Neuronal stem cell (in vitro differentiated cells): ENCODE data around the gene APBB2.

Experiments
- DNase-seq: peaks from one replicate; pipeline ENCODE4 v3.0.0-alpha.2; 2013; ENCODE audit warnings: low spot score
- H2AFZ ChIP-seq: one replicate; pipeline ENCODE4 v1.6.1; 2013; ENCODE audit warnings: mild to moderate bottlenecking, low read length, inconsistent platforms
- H2AK5ac ChIP-seq: 2 replicates; pipeline ENCODE4 v1.6.1; 2013; ENCODE audit warnings: low read depth, mild to moderate bottlenecking, inconsistent platforms, low read length, moderate library complexity, mixed read lengths
- H2BK120ac ChIP-seq: 2 replicates; pipeline ENCODE4 v1.6.1; 2013; ENCODE audit warnings: low read depth, mild to moderate bottlenecking, inconsistent platforms, low read length, moderate library complexity, mixed read lengths
- H2BK12ac ChIP-seq: one replicate; pipeline ENCODE4 v1.6.1; 2013; ENCODE audit warnings: low read length, inconsistent platforms
- H2BK15ac ChIP-seq: 2 replicates; pipeline ENCODE4 v1.6.1; 2013; ENCODE audit warnings: mild to moderate bottlenecking, low read length, inconsistent platforms, mixed read lengths
- H2BK5ac ChIP-seq: one replicate; pipeline ENCODE4 v1.6.1; 2013; ENCODE audit warnings: inconsistent platforms, mild to moderate bottlenecking, low read length, moderate library complexity
- H3K14ac ChIP-seq: one replicate; pipeline ENCODE4 v1.6.1; 2013; ENCODE audit warnings: low read length, inconsistent platforms
- H3K18ac ChIP-seq: 2 replicates; pipeline ENCODE4 v1.6.1; 2013; ENCODE audit warnings: low read length, inconsistent platforms
- H3K23ac ChIP-seq: 2 replicates; pipeline ENCODE4 v1.6.1; 2013; ENCODE audit warnings: low read depth, mild to moderate bottlenecking, mixed read lengths, low read length, inconsistent platforms; ENCODE audit not compliant: poor library complexity
- H3K27ac ChIP-seq: replicated peaks from 3 replicates; pipeline ENCODE4 v1.5.1; 2013; ENCODE audit warnings: low read length, inconsistent platforms
- H3K27me3 ChIP-seq, 3 experiments: 2 replicates each; pipeline ENCODE4 v1.6.1; 2013; ENCODE audit warnings: low read length in 3 of 3, mild to moderate bottlenecking in 2 of 3, inconsistent platforms in 1 of 3, low read depth in 1 of 3, mixed read lengths in 1 of 3, moderate library complexity in 1 of 3; ENCODE audit not compliant: control insufficient read depth in 3 of 3, insufficient read depth in 3 of 3
- H3K36me3 ChIP-seq, 2 donors: replicated peaks in 1 of 2; 2 replicates each; pipeline ENCODE4 v1.6.1; 2013; ENCODE audit warnings: low read length in 2 of 2; ENCODE audit not compliant: control insufficient read depth in 2 of 2, insufficient read depth in 2 of 2
- H3K4ac ChIP-seq: 2 replicates; pipeline ENCODE4 v1.6.1; 2013; ENCODE audit warnings: inconsistent platforms, mild to moderate bottlenecking, low read length, moderate library complexity
- H3K4me1 ChIP-seq, 2 donors: 1 replicate in 1 of 2; 2 replicates in 1 of 2; pipeline ENCODE4 v1.6.1; 2013; ENCODE audit warnings: low read length in 2 of 2, low read depth in 1 of 2; ENCODE audit not compliant: control insufficient read depth in 2 of 2, insufficient read depth in 1 of 2
- H3K4me2 ChIP-seq: one replicate; pipeline ENCODE4 v1.6.1; 2013; ENCODE audit warnings: mild to moderate bottlenecking, low read length, inconsistent platforms; ENCODE audit not compliant: insufficient read depth, poor library complexity, severe bottlenecking
- H3K4me3 ChIP-seq, 2 donors: 2 replicates each; pipeline ENCODE4 v1.5.1; 2013; ENCODE audit warnings: low read length in 2 of 2, mild to moderate bottlenecking in 2 of 2, inconsistent platforms in 1 of 2, moderate library complexity in 1 of 2
- H3K79me1 ChIP-seq: one replicate; pipeline ENCODE4 v1.6.1; 2013; ENCODE audit warnings: low read depth, mild to moderate bottlenecking, inconsistent platforms, low read length, moderate library complexity
- H3K9ac ChIP-seq: one replicate; pipeline ENCODE4 v1.6.1; 2013; ENCODE audit warnings: mild to moderate bottlenecking, low read depth, low read length, inconsistent platforms; ENCODE audit not compliant: poor library complexity
- H3K9me3 ChIP-seq, 2 donors: replicated peaks in 1 of 2; 2 replicates each; pipeline versions ENCODE3 to v1.6.1; 2013; ENCODE audit warnings: low read length in 2 of 2, mild to moderate bottlenecking in 2 of 2, inconsistent platforms in 1 of 2, low read depth in 1 of 2, mixed read lengths in 1 of 2, moderate library complexity in 1 of 2; ENCODE audit not compliant: control insufficient read depth in 2 of 2, insufficient read depth in 1 of 2
- H4K8ac ChIP-seq: one replicate; pipeline ENCODE4 v1.6.1; 2013; ENCODE audit warnings: low read depth, mild to moderate bottlenecking, inconsistent platforms, low read length, moderate library complexity
- H4K91ac ChIP-seq: one replicate; pipeline ENCODE4 v1.6.1; 2013; ENCODE audit warnings: low read length, low read depth, mild to moderate bottlenecking, inconsistent platforms; ENCODE audit not compliant: poor library complexity
- WGBS, 2 donors: extraction: QIAGEN DNeasy Blood & Tissue Kit; methylation state at CpG; one replicate each; pipeline ENCODE4 v1.1.7; 2013; ENCODE audit warnings: missing lambda C conversion rate in 2 of 2, mixed read lengths in 1 of 2; ENCODE audit not compliant: insufficient read length in 2 of 2, insufficient replicate concordance in 1 of 2; ENCODE audit errors: extremely low coverage in 2 of 2; 5-methylcytosine and 5-hydroxymethylcytosine counted together

The APBB2 gene

DNA sequence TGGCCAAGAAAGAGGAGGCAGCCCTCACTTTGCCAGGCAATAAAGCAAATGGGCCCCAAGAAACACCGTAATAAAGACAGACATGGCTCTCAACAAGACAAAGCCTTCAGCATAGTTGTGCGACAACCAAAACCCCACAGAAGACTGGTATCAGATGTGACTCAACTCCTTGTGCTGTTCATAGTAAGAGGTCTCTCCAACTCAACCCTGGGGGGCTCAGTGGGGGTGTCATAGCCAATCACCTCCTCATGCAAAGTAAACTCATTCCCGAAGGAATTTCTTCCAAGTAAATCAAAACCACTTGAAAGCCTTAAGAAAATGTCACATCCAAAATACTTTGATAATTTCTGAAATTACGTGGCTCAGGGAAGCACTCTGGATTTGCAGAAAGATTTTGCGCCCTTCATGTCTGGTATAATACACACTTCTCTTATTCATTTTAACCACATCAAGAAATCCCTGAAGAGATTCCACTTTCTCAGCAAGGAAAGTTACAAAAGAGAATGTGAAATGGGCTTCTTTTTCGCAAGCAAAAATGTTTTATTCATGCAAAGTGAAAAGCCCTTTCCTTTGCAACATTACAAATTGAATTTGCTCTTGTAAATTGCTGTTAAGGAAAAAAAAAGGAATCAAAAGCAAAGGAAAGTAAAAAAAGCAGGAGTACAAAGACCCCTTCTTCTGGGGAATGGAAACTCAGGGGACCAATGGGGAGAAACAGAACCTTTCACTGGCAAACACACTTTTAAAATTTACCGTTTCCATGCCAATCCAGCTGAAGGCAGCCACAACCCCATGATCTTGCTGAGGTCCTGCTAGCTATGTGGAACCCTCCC, 327.2 kb downstream of the APBB2 start:
- no peak overlapping the region for H3K4me3 ChIP-seq
- no CpG with 5 or more reads among the region's 7 CpGs for WGBS, 2 donors
- no peak overlapping the region for H3K27ac ChIP-seq

DNA sequence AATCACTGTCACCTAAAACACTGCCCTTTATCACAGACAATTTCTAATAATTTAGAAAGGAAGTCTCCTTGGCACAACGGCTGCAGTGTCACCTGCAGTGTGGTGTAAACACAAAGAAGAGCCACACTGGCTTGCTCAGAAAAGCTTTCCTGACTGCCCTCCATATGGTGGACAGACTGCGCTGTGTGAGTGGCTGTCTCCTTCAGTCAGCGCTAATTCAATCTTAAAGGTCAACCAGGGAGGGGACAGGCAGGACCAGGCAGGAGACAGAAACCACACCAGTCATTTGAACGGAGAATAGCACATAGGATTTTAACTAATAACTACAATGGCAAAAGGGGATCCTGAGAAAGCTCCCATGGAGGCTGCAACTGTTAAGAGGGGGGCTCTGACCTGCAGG, 332.5 kb downstream of the APBB2 start:
- H3K36me3 ChIP-seq = no peaks in the 10 kb centered on the region
- no peak overlapping the region for H2BK12ac ChIP-seq
- no peak overlapping the region for H2BK120ac ChIP-seq
- no peak overlapping the region for H2AK5ac ChIP-seq
- DNase-seq = no peak
- no peak overlapping the region for H3K4me3 ChIP-seq
- no peaks in the 10 kb centered on the region for H3K9me3 ChIP-seq
- H3K18ac ChIP-seq = no peak overlapping the region
- no peak overlapping the region for H2BK5ac ChIP-seq
- peak overlapping the region; percentile 24 for H2AFZ ChIP-seq
- no peak overlapping the region for H3K27ac ChIP-seq
- peaks cover 0 to 3% (median 0%) of the 10 kb centered on the region in 3 experiments for H3K27me3 ChIP-seq
- no peak overlapping the region for H4K91ac ChIP-seq
- WGBS, 2 donors = no CpG with 5 or more reads among the region's 4 CpGs
- H3K4me2 ChIP-seq = no peak overlapping the region
- no peak overlapping the region for H4K8ac ChIP-seq
- peaks cover 0 to 4% of the 10 kb centered on the region in 2 donors for H3K4me1 ChIP-seq
- H3K4ac ChIP-seq = no peak overlapping the region
- no peak overlapping the region for H3K23ac ChIP-seq
- H3K79me1 ChIP-seq = no peaks in the 10 kb centered on the region
- H3K9ac ChIP-seq = no peak overlapping the region
- H3K14ac ChIP-seq = no peak overlapping the region
- no peak overlapping the region for H2BK15ac ChIP-seq

More for the DNA sequence above, 327.2 kb downstream of the APBB2 start:
- Histone ChIP-seq H2BK5ac (no peak overlapping the region), H2AK5ac (no peak overlapping the region), H3K23ac (no peak overlapping the region), H4K8ac (no peak overlapping the region), H3K27me3 (no peaks in the 10 kb centered on the region), H3K4ac (no peak overlapping the region), H3K4me2 (no peak overlapping the region), H3K18ac (no peak overlapping the region), H3K14ac (no peak overlapping the region), H2BK120ac (no peak overlapping the region), H2BK12ac (no peak overlapping the region), H3K4me1 (peaks cover 0 to 3% of the 10 kb centered on the region in 2 donors), H3K79me1 (no peaks in the 10 kb centered on the region), H4K91ac (no peak overlapping the region), H3K36me3 (no peaks in the 10 kb centered on the region), H3K9ac (no peak overlapping the region), H2AFZ (peak overlapping the region; percentile 12), H2BK15ac (no peak overlapping the region), H3K9me3 (no peaks in the 10 kb centered on the region)
- DNase-seq = no peak

DNA sequence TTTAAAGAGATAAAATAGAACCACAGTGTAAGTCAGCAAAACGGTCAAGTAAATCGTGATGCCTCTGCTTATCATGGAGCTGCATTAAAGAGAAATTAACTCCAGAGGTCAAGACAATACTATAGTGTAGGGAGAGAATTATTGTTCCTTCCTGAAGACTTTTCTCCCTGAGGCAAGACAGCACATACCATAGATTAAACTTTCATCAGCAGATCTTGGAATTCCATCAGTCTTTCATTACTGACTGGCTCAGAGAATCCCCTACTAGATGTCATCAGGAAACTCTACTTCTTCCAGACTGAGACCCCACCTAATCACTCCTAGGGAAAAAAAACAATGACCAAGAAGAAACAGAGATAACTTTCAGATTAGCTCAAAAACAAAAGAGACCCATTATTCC, 333.2 kb downstream of the APBB2 start:
- no CpG with 5 or more reads among the region's 2 CpGs for whole genome bisulfite sequencing, 2 donors
- H4K8ac ChIP-seq = no peak overlapping the region

DNA sequence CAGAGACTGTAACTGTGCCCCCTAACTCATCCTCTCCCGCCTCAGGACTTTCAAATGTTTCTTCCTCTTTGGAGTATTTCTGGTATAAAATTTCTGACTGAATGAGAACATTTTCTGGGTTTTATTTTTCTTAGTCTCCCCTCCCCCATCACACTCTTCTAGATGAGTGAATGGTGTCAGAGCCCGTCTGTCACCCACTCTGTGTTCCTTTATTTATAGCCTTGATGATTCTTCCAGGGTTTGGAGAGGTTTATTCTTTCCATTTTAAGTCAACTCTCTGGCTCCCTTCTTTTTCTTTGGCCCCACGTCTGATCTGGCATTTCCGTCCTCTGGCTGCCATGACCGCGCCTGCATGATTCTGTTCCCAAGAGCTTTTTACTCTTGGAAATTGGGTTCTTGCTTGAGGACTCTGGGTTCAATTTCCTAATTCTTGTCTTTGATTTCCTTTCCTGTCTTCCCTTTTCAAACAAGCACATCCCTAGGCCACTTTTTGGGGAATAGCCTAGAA, 335.7 kb downstream of the APBB2 start:
- no peak overlapping the region for H3K23ac ChIP-seq
- no peak overlapping the region for H2AFZ ChIP-seq
- H2BK120ac ChIP-seq = no peak overlapping the region
- peaks cover 0 to 3% (median 0%) of the 10 kb centered on the region in 3 experiments for H3K27me3 ChIP-seq
- no peaks in the 10 kb centered on the region for H3K9me3 ChIP-seq
- H3K4ac ChIP-seq = no peak overlapping the region
- no peak overlapping the region for H2BK12ac ChIP-seq
- no CpG with 5 or more reads among the region's 6 CpGs for WGBS, 2 donors
- no peak overlapping the region for H3K9ac ChIP-seq
- H3K4me3 ChIP-seq = no peak overlapping the region
- H3K14ac ChIP-seq = no peak overlapping the region
- H4K91ac ChIP-seq = no peak overlapping the region
- H3K36me3 ChIP-seq = no peaks in the 10 kb centered on the region
- H3K4me2 ChIP-seq = no peak overlapping the region
- H3K27ac ChIP-seq = no peak overlapping the region
- no peak overlapping the region for H4K8ac ChIP-seq
- H2BK15ac ChIP-seq = no peak overlapping the region
- no peak overlapping the region for H3K18ac ChIP-seq
- H3K79me1 ChIP-seq = no peaks in the 10 kb centered on the region
- peaks cover 8 to 9% of the 10 kb centered on the region in 2 donors for H3K4me1 ChIP-seq
- no peak for DNase-seq
- no peak overlapping the region for H2BK5ac ChIP-seq
- H2AK5ac ChIP-seq = no peak overlapping the region

More for the DNA sequence above, 333.2 kb downstream of the APBB2 start:
- Histone ChIP-seq H2BK120ac (no peak overlapping the region), H3K4me2 (no peak overlapping the region), H2BK15ac (no peak overlapping the region), H3K9ac (no peak overlapping the region), H3K4me1 (peaks cover 0 to 4% of the 10 kb centered on the region in 2 donors), H3K79me1 (no peaks in the 10 kb centered on the region), H3K14ac (no peak overlapping the region), H3K9me3 (no peaks in the 10 kb centered on the region), H3K27me3 (peaks cover 0 to 3% (median 0%) of the 10 kb centered on the region in 3 experiments), H2AFZ (no peak overlapping the region), H4K91ac (no peak overlapping the region), H3K18ac (no peak overlapping the region), H2AK5ac (no peak overlapping the region), H2BK12ac (no peak overlapping the region), H3K4me3 (no peak overlapping the region), H3K27ac (no peak overlapping the region), H2BK5ac (no peak overlapping the region), H3K23ac (no peak overlapping the region), H3K36me3 (no peaks in the 10 kb centered on the region), H3K4ac (no peak overlapping the region)
- DNase-seq = no peak
